HUDEP-2 (cell line): ENCODE data around the gene RPH3AL.
"Not testable (repeated sequence)": the region's sequence is repeated elsewhere in the genome, so short reads cannot be mapped to it uniquely, and the experiment has no call there.

Source experiments
- DNase-seq, 76 experiments: peaks; one replicate each; lab custom pipeline; 2025; ENCODE audit not compliant: unreplicated experiment in 76 of 76; lab: John Stamatoyannopoulos, UW

RPH3AL gene

GRCh38 chr17:379531-380465 lies 27.2 kb upstream of the RPH3AL start:
- no peak for DNase-seq

GRCh38 chr17:378068-378467 lies 25.5 kb upstream of the RPH3AL start:
- DNase-seq = no peak

GRCh38 chr17:376936-377863 lies 24.6 kb upstream of the RPH3AL start:
- DNase-seq = no peak

- no peak for DNase-seq
Measured at GRCh38 chr17:373613-374230, 21.1 kb upstream of the RPH3AL start.

GRCh38 chr17:372157-373152 lies 19.8 kb upstream of the RPH3AL start:
- DNase-seq = no peak

GRCh38 chr17:371583-371982 lies 19.0 kb upstream of the RPH3AL start:
- no peak for DNase-seq

- not testable (repeated sequence) for DNase-seq
Measured at GRCh38 chr17:367656-368055, 15.0 kb upstream of the RPH3AL start.

GRCh38 chr17:366657-367615 lies 14.3 kb upstream of the RPH3AL start:
- not testable (repeated sequence) for DNase-seq

- no peak for DNase-seq
Measured at GRCh38 chr17:364766-365165, 12.2 kb upstream of the RPH3AL start.

- DNase-seq = no peak
Measured at GRCh38 chr17:364308-364707, 11.7 kb upstream of the RPH3AL start.

GRCh38 chr17:362721-363120 lies 10.1 kb upstream of the RPH3AL start:
- DNase-seq = no peak

GRCh38 chr17:360092-360750 lies 7.6 kb upstream of the RPH3AL start:
- no peak for DNase-seq

GRCh38 chr17:358491-359151 lies 6.0 kb upstream of the RPH3AL start:
- no peak for DNase-seq

GRCh38 chr17:357644-358043 lies 5.0 kb upstream of the RPH3AL start:
- no peak for DNase-seq

GRCh38 chr17:356671-357434 lies 4.2 kb upstream of the RPH3AL start:
- no peak for DNase-seq

GRCh38 chr17:354651-355556 lies 2.3 kb upstream of the RPH3AL start:
- no peak for DNase-seq
